Hepatocyte (in vitro differentiated cells): ENCODE measurements around the gene C10orf67. TPM values are rescaled to one million over a fixed set of nuclear protein-coding genes. Genes with fewer than 3 reads are reported as not detected.
"Not testable (repeated sequence)": the region's sequence is repeated elsewhere in the genome, so short reads cannot be mapped to it uniquely, and the experiment has no call there.

Source experiments
- DNase-seq: peaks from one replicate; pipeline ENCODE4 v3.0.0-alpha.2; 2016; ENCODE audit warnings: low spot score
- H2AFZ ChIP-seq: fragments of 200-600 bp; sonication (generic); 2 replicates; pipeline ENCODE4 v1.6.0; 2016; ENCODE audit warnings: antibody characterized with exemption, mild to moderate bottlenecking
- H3K27ac ChIP-seq: fragments of 200-600 bp; sonication (generic); 2 replicates; pipeline ENCODE4 v1.5.1; 2016; ENCODE audit warnings: mild to moderate bottlenecking
- H3K27me3 ChIP-seq: fragments of 200-600 bp; sonication (generic); 2 replicates; pipeline ENCODE4 v1.6.1; 2016
- H3K36me3 ChIP-seq: fragments of 200-600 bp; sonication (generic); replicated peaks from 2 replicates; pipeline ENCODE4 v1.5.1; 2016; ENCODE audit warnings: low read depth; ENCODE audit not compliant: insufficient read depth
- H3K4me1 ChIP-seq: fragments of 200-600 bp; sonication (generic); 2 replicates; pipeline ENCODE4 v1.5.1; 2016; ENCODE audit warnings: mild to moderate bottlenecking, moderate library complexity; ENCODE audit not compliant: insufficient read depth
- H3K4me2 ChIP-seq: fragments of 200-600 bp; sonication (generic); 2 replicates; pipeline ENCODE4 v1.6.0; 2016
- H3K4me3 ChIP-seq: fragments of 200-600 bp; sonication (generic); 2 replicates; pipeline ENCODE4 v1.5.1; 2016; ENCODE audit warnings: mild to moderate bottlenecking
- H3K79me2 ChIP-seq: fragments of 200-600 bp; sonication (generic); 2 replicates; pipeline ENCODE4 v1.6.0; 2017; ENCODE audit warnings: mild to moderate bottlenecking
- H3K9me2 ChIP-seq: fragments of 200-600 bp; sonication (generic); replicated peaks from 2 replicates; pipeline ENCODE4 v1.6.0; 2017; ENCODE audit warnings: mild to moderate bottlenecking; ENCODE audit not compliant: insufficient read depth
- H3K9me3 ChIP-seq: fragments of 200-600 bp; sonication (generic); 2 replicates; pipeline ENCODE4 v1.5.1; 2016; ENCODE audit warnings: low read depth, mild to moderate bottlenecking
- H4K20me1 ChIP-seq: fragments of 200-600 bp; sonication (generic); 2 replicates; pipeline ENCODE4 v1.6.0; 2016; ENCODE audit warnings: mild to moderate bottlenecking; ENCODE audit not compliant: insufficient read depth, poor library complexity, severe bottlenecking
- EZH2 ChIP-seq: fragments of 200-600 bp; sonication (generic); IDR thresholded peaks from 2 replicates; pipeline ENCODE4 v1.6.1; 2016; ENCODE audit warnings: antibody characterized with exemption, mild to moderate bottlenecking, borderline replicate concordance
- EZH2phosphoT487 ChIP-seq: fragments of 200-600 bp; sonication (generic); IDR thresholded peaks from one replicate; pipeline ENCODE4 v1.6.1; 2018; ENCODE audit warnings: antibody characterized with exemption, mild to moderate bottlenecking, low read depth, moderate library complexity; ENCODE audit not compliant: unreplicated experiment, severe bottlenecking
- WGBS: methylation state at CpG from one replicate; pipeline ENCODE4 v1.1.6; 2016; ENCODE audit warnings: low lambda C conversion rate; ENCODE audit errors: missing lambda C conversion rate; 5-methylcytosine and 5-hydroxymethylcytosine counted together
- polyA plus RNA-seq: library from polyadenylated mRNA; unstranded; fragments of >200 nt; fragmentation: Nextera tagmentation; extraction: Ambion mirVana; gene quantifications from 2 replicates; pipeline ENCODE4 v1.2.1, GENCODE V29; 2016
- total RNA-seq: library from RNA; depleted of rRNA; stranded (reverse); fragments of >200 nt; gene quantifications from 2 replicates; pipeline ENCODE4 v1.2.3, GENCODE V29; 2014
- TF ChIP-seq, protein P1 (sequence below): fragments of 200-600 bp; sonication (generic); IDR thresholded peaks from 2 replicates; pipeline ENCODE4 v1.5.1; 2016; ENCODE audit warnings: antibody characterized with exemption, mild to moderate bottlenecking; ENCODE audit not compliant: poor library complexity

Gene C10orf67
- total and polyA plus RNA-seq, 2 experiments from 2014 or later = 0.10 TPM; not detected in 1

DNA sequence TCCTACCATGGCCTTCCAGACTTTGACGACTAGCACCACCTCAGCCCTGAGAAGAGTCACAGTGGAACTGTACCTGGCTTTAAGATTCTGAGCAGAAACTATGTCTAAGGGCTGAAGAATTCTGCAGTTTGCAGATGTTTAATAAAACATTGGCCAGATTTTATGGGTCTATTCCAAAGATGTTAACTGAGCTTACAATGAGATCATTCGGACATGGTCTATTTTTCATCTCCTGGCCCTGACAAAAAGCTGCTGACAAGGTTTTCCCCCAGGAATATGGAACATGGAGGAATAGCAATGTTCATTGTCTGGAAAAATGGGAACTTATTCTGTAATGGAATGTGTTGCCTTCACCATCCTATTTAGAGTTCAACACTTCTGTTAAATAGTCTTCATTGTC lies 86.1 kb downstream of the C10orf67 start:
- H4K20me1 ChIP-seq = no peaks in the 10 kb centered on the region

DNA sequence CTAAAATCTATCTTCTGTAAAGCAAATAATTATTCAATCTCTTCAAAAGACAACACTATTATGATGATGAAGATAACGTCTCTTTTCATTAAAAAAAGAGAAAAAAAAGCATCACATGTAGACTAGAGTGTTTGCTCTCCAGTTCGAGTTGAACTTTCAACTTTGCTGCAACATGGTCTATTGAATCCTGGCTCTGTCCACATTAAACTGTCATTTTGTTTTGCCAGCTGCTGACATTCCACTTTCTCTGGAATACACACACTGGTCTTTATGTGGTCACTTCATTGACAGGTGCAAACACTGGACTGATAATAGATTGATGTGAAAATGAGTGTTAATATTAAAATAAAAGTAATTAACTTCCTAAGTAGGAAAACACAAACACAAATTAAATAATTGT lies 90.8 kb downstream of the C10orf67 start:
- Histone ChIP-seq H3K4me3 (no peak overlapping the region), H3K36me3 (no peaks in the 10 kb centered on the region), H3K4me1 (no peaks in the 10 kb centered on the region), H3K4me2 (no peak overlapping the region), H3K9me2 (no peaks in the 10 kb centered on the region), H3K79me2 (no peaks in the 10 kb centered on the region), H3K9me3 (no peaks in the 10 kb centered on the region), H3K27ac (no peak overlapping the region), H3K27me3 (peaks cover 4% of the 10 kb centered on the region), H2AFZ (no peak overlapping the region), H4K20me1 (no peaks in the 10 kb centered on the region)
- WGBS = 46% methylated on average over 2 of the region's 2 CpGs
- DNase-seq = no peak
- TF ChIP-seq EZH2phosphoT487 = no peak
- TF ChIP-seq, protein P1, sequence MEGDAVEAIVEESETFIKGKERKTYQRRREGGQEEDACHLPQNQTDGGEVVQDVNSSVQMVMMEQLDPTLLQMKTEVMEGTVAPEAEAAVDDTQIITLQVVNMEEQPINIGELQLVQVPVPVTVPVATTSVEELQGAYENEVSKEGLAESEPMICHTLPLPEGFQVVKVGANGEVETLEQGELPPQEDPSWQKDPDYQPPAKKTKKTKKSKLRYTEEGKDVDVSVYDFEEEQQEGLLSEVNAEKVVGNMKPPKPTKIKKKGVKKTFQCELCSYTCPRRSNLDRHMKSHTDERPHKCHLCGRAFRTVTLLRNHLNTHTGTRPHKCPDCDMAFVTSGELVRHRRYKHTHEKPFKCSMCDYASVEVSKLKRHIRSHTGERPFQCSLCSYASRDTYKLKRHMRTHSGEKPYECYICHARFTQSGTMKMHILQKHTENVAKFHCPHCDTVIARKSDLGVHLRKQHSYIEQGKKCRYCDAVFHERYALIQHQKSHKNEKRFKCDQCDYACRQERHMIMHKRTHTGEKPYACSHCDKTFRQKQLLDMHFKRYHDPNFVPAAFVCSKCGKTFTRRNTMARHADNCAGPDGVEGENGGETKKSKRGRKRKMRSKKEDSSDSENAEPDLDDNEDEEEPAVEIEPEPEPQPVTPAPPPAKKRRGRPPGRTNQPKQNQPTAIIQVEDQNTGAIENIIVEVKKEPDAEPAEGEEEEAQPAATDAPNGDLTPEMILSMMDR = no peak
- no peak for TF ChIP-seq EZH2

More for the DNA sequence above, 86.1 kb downstream of the C10orf67 start:
- H3K27me3 ChIP-seq = peaks cover 13% of the 10 kb centered on the region
- H3K9me2 ChIP-seq = no peaks in the 10 kb centered on the region
- 82% methylated on average over 2 of the region's 2 CpGs for WGBS
- TF ChIP-seq EZH2 = no peak
- TF ChIP-seq, protein P1 = no peak
- no peak for TF ChIP-seq EZH2phosphoT487
- H3K4me1 ChIP-seq = no peaks in the 10 kb centered on the region
- no peak for DNase-seq
- H3K36me3 ChIP-seq = no peaks in the 10 kb centered on the region
- no peak overlapping the region for H3K27ac ChIP-seq
- no peak overlapping the region for H3K4me2 ChIP-seq
- no peaks in the 10 kb centered on the region for H3K9me3 ChIP-seq
- H2AFZ ChIP-seq = no peak overlapping the region
- no peaks in the 10 kb centered on the region for H3K79me2 ChIP-seq
- no peak overlapping the region for H3K4me3 ChIP-seq

DNA sequence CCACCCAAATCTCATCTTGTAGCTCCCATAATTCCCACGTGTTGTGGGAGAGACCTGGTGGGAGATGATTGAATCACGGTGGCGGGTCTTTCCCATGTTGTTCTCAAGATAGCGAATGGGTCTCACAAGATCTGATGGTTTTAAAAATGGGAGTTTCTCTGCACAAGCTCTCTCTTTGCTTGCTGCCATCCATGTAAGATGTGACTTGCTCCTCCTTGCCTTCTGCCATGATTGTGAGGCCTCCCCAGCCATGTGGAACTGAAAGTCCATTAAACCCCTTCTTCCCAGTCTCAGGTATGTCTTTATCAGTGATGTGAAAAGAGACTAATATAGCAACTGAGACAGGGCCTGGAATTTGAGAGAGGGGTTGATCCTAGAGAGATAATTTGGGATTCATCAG lies 91.7 kb downstream of the C10orf67 start:
- not testable (repeated sequence) for H3K79me2 ChIP-seq, H3K9me3 ChIP-seq, H3K27me3 ChIP-seq, H3K36me3 ChIP-seq, H3K9me2 ChIP-seq, H3K4me2 ChIP-seq, H3K4me1 ChIP-seq, H3K4me3 ChIP-seq, H3K27ac ChIP-seq, DNase-seq, H2AFZ ChIP-seq, H4K20me1 ChIP-seq
- WGBS = 83% methylated on average over 4 of the region's 4 CpGs

DNA sequence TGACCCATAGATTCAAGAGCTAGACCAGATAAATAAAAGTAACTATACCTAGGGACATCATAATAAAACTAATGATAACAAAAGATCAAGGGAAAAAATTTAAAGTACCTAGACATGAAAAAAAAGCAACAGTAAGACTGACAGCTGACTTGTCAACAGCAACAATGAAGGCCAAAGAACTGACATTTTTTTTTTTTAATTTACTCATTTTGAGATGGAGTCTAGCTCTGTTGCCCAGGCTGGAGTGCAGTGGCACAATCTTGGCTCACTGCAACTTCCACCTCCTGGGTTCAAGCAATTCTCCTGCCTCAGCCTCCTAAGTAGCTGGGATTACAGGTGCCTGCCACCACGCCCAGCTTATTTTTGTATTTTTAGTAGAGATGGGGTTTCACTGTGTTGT lies 102.8 kb downstream of the C10orf67 start:
- not testable (repeated sequence) for H4K20me1 ChIP-seq, H2AFZ ChIP-seq, H3K27ac ChIP-seq, H3K27me3 ChIP-seq, H3K9me3 ChIP-seq, H3K4me3 ChIP-seq, H3K36me3 ChIP-seq, DNase-seq, H3K4me2 ChIP-seq, H3K4me1 ChIP-seq, H3K9me2 ChIP-seq, H3K79me2 ChIP-seq
- WGBS = 59% methylated on average over 1 of the region's 1 CpG

DNA sequence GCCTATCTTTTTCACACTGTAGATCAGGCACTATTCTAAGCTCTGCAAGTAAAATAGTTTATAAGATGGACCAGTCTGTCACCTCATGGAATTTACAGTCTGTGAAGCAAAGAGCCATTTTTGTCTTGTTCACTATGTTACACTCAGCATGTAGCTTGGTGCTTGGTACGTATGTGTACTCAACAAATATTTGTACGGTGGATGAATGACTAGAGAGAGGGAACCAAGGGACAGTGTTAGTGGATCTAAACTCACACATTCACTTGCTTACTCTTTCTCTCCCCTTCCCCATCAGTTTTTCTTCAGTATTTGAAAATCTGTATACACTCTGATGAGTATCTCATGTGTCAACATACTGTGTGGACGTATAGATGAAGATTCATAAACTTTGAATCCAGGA lies 106.6 kb downstream of the C10orf67 start:
- no peaks in the 10 kb centered on the region for H3K4me1 ChIP-seq
- no peaks in the 10 kb centered on the region for H3K9me3 ChIP-seq
- no peak overlapping the region for H3K4me3 ChIP-seq
- H3K4me2 ChIP-seq = no peak overlapping the region
- H4K20me1 ChIP-seq = no peaks in the 10 kb centered on the region
- H3K79me2 ChIP-seq = no peaks in the 10 kb centered on the region
- H2AFZ ChIP-seq = no peak overlapping the region
- H3K36me3 ChIP-seq = no peaks in the 10 kb centered on the region
- whole genome bisulfite sequencing = 56% methylated on average over 3 of the region's 3 CpGs
- DNase-seq = no peak
- H3K27me3 ChIP-seq = no peaks in the 10 kb centered on the region
- H3K9me2 ChIP-seq = no peaks in the 10 kb centered on the region
- H3K27ac ChIP-seq = no peak overlapping the region
- TF ChIP-seq EZH2phosphoT487 = no peak
- TF ChIP-seq, protein P1 = no peak
- TF ChIP-seq EZH2 = no peak
